Measurements from ENCODE around the gene BMP2.

DNA sequence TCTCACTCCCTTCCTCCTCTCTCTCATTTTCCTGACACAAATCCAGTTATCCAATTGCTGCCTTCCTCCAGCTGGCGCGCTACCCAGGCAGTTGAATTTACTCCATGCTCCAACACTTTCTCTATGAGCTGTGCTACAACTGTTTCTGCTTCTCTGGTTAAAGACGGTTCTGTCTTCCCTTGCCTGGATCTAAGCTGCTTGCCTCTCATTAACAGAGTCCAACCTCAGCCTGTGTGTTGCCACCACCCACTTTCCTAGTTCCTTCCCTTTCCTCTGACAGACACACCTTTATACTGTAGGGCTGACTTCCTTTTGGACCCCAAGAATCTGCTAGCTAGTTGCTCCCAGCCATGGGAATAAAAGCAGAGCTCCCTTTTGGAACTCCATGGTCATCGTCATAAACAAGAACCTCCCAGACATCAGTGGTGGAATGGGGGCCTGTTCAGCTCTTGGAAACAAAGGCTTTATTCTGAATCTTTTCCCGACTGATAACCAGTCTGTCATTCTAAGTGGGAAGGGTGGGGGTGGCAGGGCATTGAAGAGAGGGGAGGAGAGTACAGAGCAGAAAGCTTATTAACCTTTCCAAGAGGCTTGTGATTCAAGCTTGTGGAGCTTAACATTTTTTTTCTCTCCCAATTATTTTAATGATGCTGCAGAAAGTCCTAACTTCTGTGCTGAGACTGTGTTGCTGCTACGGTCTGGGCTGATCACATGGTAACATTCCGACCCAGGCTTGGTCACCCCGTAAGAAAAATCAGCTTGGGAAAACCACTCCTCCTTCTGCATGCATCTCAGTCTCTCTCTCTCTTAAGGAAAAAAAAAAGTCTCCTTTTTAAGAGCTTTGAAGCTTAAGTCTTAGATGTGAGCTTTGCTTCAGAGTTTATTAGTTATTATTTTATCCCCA, 31.3 kb upstream of the BMP2 start:
- no peak for TF ChIP-seq CTCF (IDR thresholded peaks at IDR 0.05; ENCODE audit: low read length)
- TF ChIP-seq EZH2phosphoT487 (IDR thresholded peaks at IDR 0.05; ENCODE audit: low read length) = no peak
- TF ChIP-seq EZH2 (optimal IDR thresholded peaks at IDR 0.05; ENCODE audit: low read depth, low read length) = no peak

All from MM.1S (cell line).